PC-9 (cell line): ENCODE measurements around the gene EPB41L2. TPM values are rescaled to one million over a fixed set of nuclear protein-coding genes. Genes with fewer than 3 reads are reported as not detected.

Experiments
- BruUV-seq: library from RNA; stranded (reverse); fragments of 400-500 nt; replicated peaks from 2 replicates; lab custom pipeline; 2021; lab: Mats Ljungman, UMichigan
- CTCF ChIA-PET: fragments of 300-600 bp; sonication (Branson Sonifier 250); formaldehyde crosslinking; loops from one replicate; lab custom pipeline; 2022; ENCODE audit warnings: antibody characterized with exemption; lab: Charles Lee
- POLR2A ChIA-PET: fragments of 300-600 bp; sonication (Branson Sonifier 250); formaldehyde crosslinking; loops from one replicate; lab custom pipeline; 2022; ENCODE audit warnings: antibody characterized with exemption; ENCODE audit not compliant: unreplicated experiment; lab: Charles Lee
- DNase-seq, 2 experiments: peaks; one replicate each; pipeline versions ENCODE4 v3.0.0 to v3.0.0-alpha.2; 2015 to 2022; ENCODE audit warnings: mixed read lengths in 1 of 2
- H2AFZ ChIP-seq: fragments of 200-600 bp; sonication (generic); 2 replicates; pipeline ENCODE4 v1.8.1; 2017; ENCODE audit warnings: antibody characterized with exemption
- H3F3A ChIP-seq: fragments of 200-600 bp; sonication (generic); 2 replicates; pipeline ENCODE4 v1.8.1; 2017; ENCODE audit warnings: antibody characterized with exemption, mild to moderate bottlenecking, low read depth; ENCODE audit not compliant: insufficient read depth
- H3K27ac ChIP-seq: fragments of 200-600 bp; sonication (generic); 2 replicates; pipeline ENCODE4 v1.6.1; 2016; ENCODE audit warnings: mixed run types
- H3K27me3 ChIP-seq: fragments of 200-600 bp; sonication (generic); 2 replicates; pipeline ENCODE4 v1.6.1; 2016; ENCODE audit warnings: low read depth, mixed run types; ENCODE audit not compliant: insufficient read depth
- H3K36me3 ChIP-seq: fragments of 200-600 bp; sonication (generic); 2 replicates; pipeline ENCODE4 v1.6.1; 2016; ENCODE audit warnings: low read depth, mixed run types
- H3K4me1 ChIP-seq: fragments of 200-600 bp; sonication (generic); replicated peaks from 2 replicates; pipeline ENCODE4 v1.6.1; 2016; ENCODE audit warnings: mixed run types; ENCODE audit not compliant: insufficient read depth
- H3K4me2 ChIP-seq: fragments of 200-600 bp; sonication (generic); 2 replicates; pipeline ENCODE4 v1.6.1; 2017; ENCODE audit warnings: mixed run types
- H3K4me3 ChIP-seq: fragments of 200-600 bp; sonication (generic); 2 replicates; pipeline ENCODE4 v1.6.1; 2016; ENCODE audit warnings: mixed run types
- H3K79me2 ChIP-seq: fragments of 200-600 bp; sonication (generic); 2 replicates; pipeline ENCODE4 v1.6.1; 2017; ENCODE audit warnings: low read depth, mixed run types
- H3K9me2 ChIP-seq: fragments of 200-600 bp; sonication (generic); 2 replicates; pipeline ENCODE4 v1.8.1; 2017; ENCODE audit warnings: mild to moderate bottlenecking; ENCODE audit not compliant: insufficient read depth
- H3K9me3 ChIP-seq: fragments of 200-600 bp; sonication (generic); 2 replicates; pipeline ENCODE4 v1.8.1; 2016; ENCODE audit warnings: low read depth; ENCODE audit not compliant: insufficient read depth
- H4K20me1 ChIP-seq: fragments of 200-600 bp; sonication (generic); 2 replicates; pipeline ENCODE4 v1.8.1; 2017; ENCODE audit not compliant: insufficient read depth
- CTCF ChIP-seq: fragments of 200-600 bp; sonication (generic); conservative IDR thresholded peaks from 2 replicates; pipeline ENCODE4 v1.6.1; 2017; ENCODE audit warnings: mixed run types, antibody characterized with exemption, mild to moderate bottlenecking, moderate library complexity
- EZH2 ChIP-seq: fragments of 200-600 bp; sonication (generic); IDR thresholded peaks from 2 replicates; pipeline ENCODE4 v1.8.0; 2017; ENCODE audit warnings: antibody characterized with exemption, low read depth
- intact Hi-C: fragments of 100-400 bp; cut with micrococcal nuclease; formaldehyde crosslinking; loops from one replicate; pipeline ENCODE4 v1.10.0; 2022; ENCODE audit not compliant: unreplicated experiment
- total RNA-seq: library from RNA; stranded (reverse); gene quantifications from 2 replicates; pipeline ENCODE4 v1.2.3, GENCODE V29; 2021

EPB41L2 gene
- total RNA-seq, 1 experiment from 2014 or later, result 67.4 TPM

GRCh38 chr6:130971504-130971903 is 91.5 kb downstream of the EPB41L2 start:
- Histone ChIP-seq H3K4me1 (no peaks in the 10 kb centered on the region), H3K4me3 (no peak overlapping the region), H3K36me3 (no peaks in the 10 kb centered on the region), H3F3A (no peaks in the 10 kb centered on the region), H3K79me2 (no peaks in the 10 kb centered on the region), H3K27ac (no peak overlapping the region), H3K9me2 (peaks cover 5% of the 10 kb centered on the region; the same call in 1 of the 2 replicates), H4K20me1 (no peaks in the 10 kb centered on the region), H2AFZ (no peak overlapping the region), H3K9me3 (peaks cover 5% of the 10 kb centered on the region; the same call in 1 of the 2 replicates), H3K4me2 (no peak overlapping the region), H3K27me3 (no peaks in the 10 kb centered on the region)
- ChIA-PET POLR2A (no interaction called here), CTCF (no interaction called here)
- intact Hi-C loops, result no loop called here
- no TSS peak for BruUV-seq
- no peak for TF ChIP-seq EZH2
- no peak for TF ChIP-seq CTCF
- no peak for DNase-seq

- CTCF ChIA-PET, result no interaction called here
- H3K9me3 ChIP-seq, result peaks cover 5% of the 10 kb centered on the region; the same call in 1 of the 2 replicates
- DNase-seq, result no peak
- no peak for TF ChIP-seq EZH2
- TF ChIP-seq CTCF, result no peak
- intact Hi-C loops, result no loop called here
- BruUV-seq, result no TSS peak
- no peak overlapping the region for H3K27ac ChIP-seq
- no peaks in the 10 kb centered on the region for H3K79me2 ChIP-seq
- POLR2A ChIA-PET, result no interaction called here
- no peaks in the 10 kb centered on the region for H3F3A ChIP-seq
- H3K36me3 ChIP-seq, result no peaks in the 10 kb centered on the region
- peaks cover 5% of the 10 kb centered on the region; the same call in 1 of the 2 replicates for H3K9me2 ChIP-seq
- no peak overlapping the region for H3K4me3 ChIP-seq
- H2AFZ ChIP-seq, result no peak overlapping the region
- H3K4me1 ChIP-seq, result no peaks in the 10 kb centered on the region
- H4K20me1 ChIP-seq, result no peaks in the 10 kb centered on the region
- no peaks in the 10 kb centered on the region for H3K27me3 ChIP-seq
- no peak overlapping the region for H3K4me2 ChIP-seq
Measured at GRCh38 chr6:130970839-130971410, 92.1 kb downstream of the EPB41L2 start.

GRCh38 chr6:130969791-130970491 is 93.1 kb downstream of the EPB41L2 start:
- CTCF ChIA-PET, result no interaction called here

More at GRCh38 chr6:130969791-130970491, 93.1 kb downstream of the EPB41L2 start:
- intact Hi-C loops, result no loop called here
- no peaks in the 10 kb centered on the region for H3K36me3 ChIP-seq
- no TSS peak for BruUV-seq
- no peak overlapping the region for H3K4me2 ChIP-seq
- H3K27ac ChIP-seq, result no peak overlapping the region
- no peak overlapping the region for H2AFZ ChIP-seq
- peaks cover 5% of the 10 kb centered on the region; the same call in 1 of the 2 replicates for H3K9me2 ChIP-seq
- TF ChIP-seq EZH2 (no peak), CTCF (no peak)
- POLR2A ChIA-PET, result interaction anchor here (0.6 kb wide), 1 partner anchor 260 kb away, joined by 7 read pairs; no protein-coding TSS in a partner anchor
- H4K20me1 ChIP-seq, result no peaks in the 10 kb centered on the region
- H3K4me3 ChIP-seq, result no peak overlapping the region
- H3K9me3 ChIP-seq, result peaks cover 5% of the 10 kb centered on the region; the same call in 1 of the 2 replicates
- H3K4me1 ChIP-seq, result no peaks in the 10 kb centered on the region
- no peak for DNase-seq
- H3K79me2 ChIP-seq, result no peaks in the 10 kb centered on the region
- H3K27me3 ChIP-seq, result no peaks in the 10 kb centered on the region
- H3F3A ChIP-seq, result no peaks in the 10 kb centered on the region
